Testis (tissue), 2 donors: ENCODE measurements around the gene RAB27B.

Experiments used
- POLR2A ChIP-seq: fragments of 450-650 bp; IDR thresholded peaks from one replicate; pipeline ENCODE4 v1.6.1; 2017; ENCODE audit warnings: antibody characterized with exemption, mild to moderate bottlenecking, moderate library complexity
- TF ChIP-seq, protein P1 (sequence below), 3 experiments: fragments of 450-650 bp in 2 of 3; fragments of 200-600 bp in 1 of 3; sonication (generic) in 1 of 3; IDR thresholded peaks; one replicate each; pipeline ENCODE4 v1.5.1; 2016 to 2019; ENCODE audit warnings: antibody characterized with exemption in 3 of 3, mild to moderate bottlenecking in 2 of 3, moderate library complexity in 1 of 3

DNA sequence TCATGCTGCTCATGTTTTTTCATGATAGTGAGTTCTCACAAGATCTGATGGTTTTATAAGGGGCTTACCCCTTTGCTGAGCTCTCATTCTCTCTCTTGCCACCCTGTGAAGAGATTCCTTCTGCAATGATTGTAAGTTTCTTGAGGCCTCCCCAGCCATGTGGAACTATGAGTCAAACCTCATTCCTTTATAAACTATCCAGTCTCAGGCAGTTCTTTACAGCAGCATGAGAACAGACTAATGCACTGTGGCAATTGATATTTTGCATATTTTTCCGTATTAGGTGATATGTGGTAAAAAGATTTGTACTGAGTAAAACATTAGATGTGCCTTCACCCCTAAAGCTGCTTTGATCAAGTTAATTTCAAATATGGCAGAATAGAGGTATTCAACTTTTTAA is 48.8 kb downstream of the RAB27B start:
- TF ChIP-seq, protein P1, sequence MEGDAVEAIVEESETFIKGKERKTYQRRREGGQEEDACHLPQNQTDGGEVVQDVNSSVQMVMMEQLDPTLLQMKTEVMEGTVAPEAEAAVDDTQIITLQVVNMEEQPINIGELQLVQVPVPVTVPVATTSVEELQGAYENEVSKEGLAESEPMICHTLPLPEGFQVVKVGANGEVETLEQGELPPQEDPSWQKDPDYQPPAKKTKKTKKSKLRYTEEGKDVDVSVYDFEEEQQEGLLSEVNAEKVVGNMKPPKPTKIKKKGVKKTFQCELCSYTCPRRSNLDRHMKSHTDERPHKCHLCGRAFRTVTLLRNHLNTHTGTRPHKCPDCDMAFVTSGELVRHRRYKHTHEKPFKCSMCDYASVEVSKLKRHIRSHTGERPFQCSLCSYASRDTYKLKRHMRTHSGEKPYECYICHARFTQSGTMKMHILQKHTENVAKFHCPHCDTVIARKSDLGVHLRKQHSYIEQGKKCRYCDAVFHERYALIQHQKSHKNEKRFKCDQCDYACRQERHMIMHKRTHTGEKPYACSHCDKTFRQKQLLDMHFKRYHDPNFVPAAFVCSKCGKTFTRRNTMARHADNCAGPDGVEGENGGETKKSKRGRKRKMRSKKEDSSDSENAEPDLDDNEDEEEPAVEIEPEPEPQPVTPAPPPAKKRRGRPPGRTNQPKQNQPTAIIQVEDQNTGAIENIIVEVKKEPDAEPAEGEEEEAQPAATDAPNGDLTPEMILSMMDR (IDR thresholded peaks at IDR 0.05): no peak
- TF ChIP-seq POLR2A: no peak
